HCT116 (cell line): Measurements from ENCODE around the gene SCARF2. TPM values are rescaled to one million over a fixed set of nuclear protein-coding genes. Genes with fewer than 3 reads are reported as not detected.

Experiments used
- ATAC-seq: fragments of 200-7000 bp; cut with Tn5 transposase; 2 replicates; pipeline ENCODE4 v1.9.1; 2020; ENCODE audit warnings: mild to moderate bottlenecking, moderate library complexity
- BruUV-seq: library from RNA; stranded (reverse); fragments of 400-500 nt; replicated peaks from 2 replicates; lab custom pipeline; 2021; lab: Mats Ljungman, UMichigan
- CTCF ChIA-PET: fragments of 300-600 bp; sonication (Branson Sonifier 250); formaldehyde crosslinking; loops from one replicate; lab custom pipeline; 2021; ENCODE audit warnings: antibody characterized with exemption; lab: Charles Lee
- POLR2A ChIA-PET: fragments of 300-600, 350-600 bp; sonication (Branson Sonifier 250); formaldehyde crosslinking; loops from one replicate; lab custom pipeline; 2021; ENCODE audit warnings: antibody characterized with exemption; lab: Charles Lee
- RAD21 ChIA-PET, 2 experiments: fragments of 300-600 bp; sonication (Branson Sonifier 250); formaldehyde crosslinking; loops; one replicate each; lab custom pipeline; 2023; ENCODE audit warnings: low total read pairs in 2 of 2; ENCODE audit not compliant: uncharacterized antibody in 2 of 2, unreplicated experiment in 2 of 2, low non-redundant PET in 1 of 2; lab: Charles Lee
- DNase-seq: peaks from one replicate; pipeline ENCODE4 v3.0.0-alpha.2; 2010; ENCODE audit warnings: low read depth, low spot score
- H2AFZ ChIP-seq: fragments of 200-600 bp; shearing (Covaris generic), sonication (generic); 2 replicates; pipeline ENCODE4 v1.6.1; 2017; ENCODE audit warnings: low read depth, mixed run types, mixed read lengths, antibody characterized with exemption, low read length; ENCODE audit not compliant: poor library complexity, severe bottlenecking
- H3K27ac ChIP-seq: 2 replicates; pipeline ENCODE4 v1.5.1; 2012; ENCODE audit warnings: low read depth, low read length
- H3K27me3 ChIP-seq: fragments of 200-600 bp; sonication (generic); 2 replicates; pipeline ENCODE4 v1.6.1; 2016; ENCODE audit warnings: mixed run types, low read length, mixed read lengths; ENCODE audit not compliant: insufficient read depth
- H3K36me3 ChIP-seq, 2 experiments: fragments of 200-500 bp in 1 of 2; fragments of 200-600 bp in 1 of 2; sonication (Bioruptor generic) in 1 of 2; sonication (generic) in 1 of 2; 2 replicates each; pipeline versions ENCODE4 v1.5.1 to v1.6.1; 2014 to 2016; ENCODE audit warnings: low read length in 2 of 2, inconsistent platforms in 1 of 2, mixed read lengths in 1 of 2, mixed run types in 1 of 2; ENCODE audit not compliant: insufficient read depth in 2 of 2, control insufficient read depth in 1 of 2
- H3K4me1 ChIP-seq, 2 experiments: fragments of 200-600 bp in 1 of 2; sonication (generic) in 1 of 2; 2 replicates each; pipeline versions ENCODE4 v1.5.1 to v1.6.1; 2012 to 2017; ENCODE audit warnings: low read length in 2 of 2, inconsistent platforms in 1 of 2, mild to moderate bottlenecking in 1 of 2, mixed read lengths in 1 of 2, mixed run types in 1 of 2, moderate library complexity in 1 of 2; ENCODE audit not compliant: insufficient read depth in 2 of 2, control insufficient read depth in 1 of 2
- H3K4me2 ChIP-seq: fragments of 200-600 bp; sonication (generic); 2 replicates; pipeline ENCODE4 v1.6.1; 2017; ENCODE audit warnings: mixed run types, low read length, mixed read lengths
- H3K4me3 ChIP-seq, 2 experiments: fragments of 200-600 bp in 1 of 2; sonication (generic) in 1 of 2; replicated peaks in 1 of 2; 2 replicates each; pipeline ENCODE4 v1.5.1; 2011 to 2016; ENCODE audit warnings: low read length in 2 of 2, control low read depth in 1 of 2, low read depth in 1 of 2, mild to moderate bottlenecking in 1 of 2, mixed read lengths in 1 of 2, mixed run types in 1 of 2
- H3K79me2 ChIP-seq: fragments of 200-600 bp; sonication (generic); 2 replicates; pipeline ENCODE4 v1.6.1; 2017; ENCODE audit warnings: mild to moderate bottlenecking, mixed run types, low read length, moderate library complexity, mixed read lengths; ENCODE audit not compliant: insufficient read depth
- H3K9ac ChIP-seq: fragments of 200-600 bp; sonication (generic); 2 replicates; pipeline ENCODE4 v1.6.1; 2016; ENCODE audit warnings: low read length, mixed read lengths
- H3K9me2 ChIP-seq: fragments of 200-600 bp; sonication (generic), shearing (Covaris generic); 2 replicates; pipeline ENCODE4 v1.6.1; 2017; ENCODE audit warnings: mixed run types, mild to moderate bottlenecking, moderate library complexity; ENCODE audit not compliant: insufficient read depth
- H3K9me3 ChIP-seq, 2 experiments: fragments of 200-500 bp in 1 of 2; fragments of 200-600 bp in 1 of 2; sonication (Bioruptor generic) in 1 of 2; sonication (generic) in 1 of 2; 2 replicates each; pipeline ENCODE4 v1.6.1; 2014 to 2017; ENCODE audit warnings: low read length in 2 of 2, mixed read lengths in 2 of 2, inconsistent platforms in 1 of 2, low read depth in 1 of 2, mild to moderate bottlenecking in 1 of 2, mixed run types in 1 of 2, moderate library complexity in 1 of 2; ENCODE audit not compliant: control insufficient read depth in 1 of 2, insufficient read depth in 1 of 2
- H4K20me1 ChIP-seq: fragments of 200-600 bp; sonication (generic), shearing (Covaris generic); 2 replicates; pipeline ENCODE4 v1.6.1; 2017; ENCODE audit warnings: mixed run types, mild to moderate bottlenecking, moderate library complexity; ENCODE audit not compliant: insufficient read depth
- CBX3 ChIP-seq: IDR thresholded peaks from 2 replicates; pipeline ENCODE4 v1.6.1; 2012; ENCODE audit warnings: low read depth
- CEBPB ChIP-seq: IDR thresholded peaks from 2 replicates; pipeline ENCODE4 v1.6.1; 2012; ENCODE audit warnings: low read depth
- ELF1 ChIP-seq: IDR thresholded peaks from 2 replicates; pipeline ENCODE4 v1.6.1; 2012; ENCODE audit warnings: low read depth, borderline replicate concordance
- EZH2 ChIP-seq: fragments of 200-600 bp; sonication (generic); IDR thresholded peaks from 2 replicates; pipeline ENCODE4 v1.6.1; 2017; ENCODE audit warnings: antibody characterized with exemption, mixed run types
- JUND ChIP-seq: IDR thresholded peaks from 2 replicates; pipeline ENCODE4 v1.6.1; 2012
- POLR2A ChIP-seq: IDR thresholded peaks from 2 replicates; pipeline ENCODE4 v1.7.0; 2011; ENCODE audit warnings: borderline replicate concordance; ENCODE audit not compliant: insufficient read depth, insufficient read length; ENCODE audit errors: extremely low read depth
- POLR2AphosphoS5 ChIP-seq: IDR thresholded peaks from 2 replicates; pipeline ENCODE4 v1.6.1; 2011; ENCODE audit warnings: mild to moderate bottlenecking, low read depth, low read length, moderate library complexity
- RAD21 ChIP-seq: IDR thresholded peaks from 2 replicates; pipeline ENCODE4 v1.6.1; 2012; ENCODE audit warnings: low read depth, mild to moderate bottlenecking
- SIN3A ChIP-seq: IDR thresholded peaks from 2 replicates; pipeline ENCODE4 v1.6.1; 2012; ENCODE audit warnings: low read depth
- SP1 ChIP-seq: IDR thresholded peaks from 2 replicates; pipeline ENCODE4 v1.6.1; 2012; ENCODE audit warnings: low read depth
- TCF7L2 ChIP-seq: IDR thresholded peaks from 2 replicates; pipeline ENCODE4 v1.7.0; 2011; ENCODE audit warnings: borderline replicate concordance, inconsistent platforms; ENCODE audit not compliant: insufficient read depth, insufficient read length; ENCODE audit errors: extremely low read depth
- YY1 ChIP-seq: IDR thresholded peaks from 2 replicates; pipeline ENCODE4 v1.6.1; 2011; ENCODE audit warnings: low read length, low read depth, moderate library complexity, mild to moderate bottlenecking; ENCODE audit not compliant: insufficient replicate concordance; ENCODE audit errors: extremely low read depth
- ZFX ChIP-seq: fragments of 450-650 bp; IDR thresholded peaks from 2 replicates; pipeline ENCODE4 v1.6.1; 2017
- ZNF274 ChIP-seq: fragments of 200-500 bp; sonication (Bioruptor generic); IDR thresholded peaks from 2 replicates; pipeline ENCODE4 v1.6.1; 2014; ENCODE audit warnings: mild to moderate bottlenecking, low read depth, low read length, inconsistent platforms
- intact Hi-C: fragments of 100-400 bp; cut with micrococcal nuclease; formaldehyde crosslinking; loops from 2 replicates; pipeline ENCODE4 v1.10.0; 2022
- total RNA-seq: library from RNA; stranded (reverse); gene quantifications from one replicate; pipeline ENCODE4 v1.2.1, GENCODE V29; 2021; ENCODE audit not compliant: unreplicated experiment
- TF ChIP-seq, protein P1 (sequence below): IDR thresholded peaks from 2 replicates; pipeline ENCODE4 v1.6.1; 2012
- TF ChIP-seq, protein P2 (sequence below): IDR thresholded peaks from 2 replicates; pipeline ENCODE4 v1.6.1; 2012; ENCODE audit warnings: low read depth
- TF ChIP-seq, protein P3 (sequence below): IDR thresholded peaks from 2 replicates; pipeline ENCODE4 v1.6.1; 2011; ENCODE audit warnings: mild to moderate bottlenecking, low read length, moderate library complexity; ENCODE audit not compliant: insufficient replicate concordance; ENCODE audit errors: extremely low read depth

The SCARF2 gene
- total RNA-seq, 1 experiment from 2014 or later = 2.5 TPM

DNA sequence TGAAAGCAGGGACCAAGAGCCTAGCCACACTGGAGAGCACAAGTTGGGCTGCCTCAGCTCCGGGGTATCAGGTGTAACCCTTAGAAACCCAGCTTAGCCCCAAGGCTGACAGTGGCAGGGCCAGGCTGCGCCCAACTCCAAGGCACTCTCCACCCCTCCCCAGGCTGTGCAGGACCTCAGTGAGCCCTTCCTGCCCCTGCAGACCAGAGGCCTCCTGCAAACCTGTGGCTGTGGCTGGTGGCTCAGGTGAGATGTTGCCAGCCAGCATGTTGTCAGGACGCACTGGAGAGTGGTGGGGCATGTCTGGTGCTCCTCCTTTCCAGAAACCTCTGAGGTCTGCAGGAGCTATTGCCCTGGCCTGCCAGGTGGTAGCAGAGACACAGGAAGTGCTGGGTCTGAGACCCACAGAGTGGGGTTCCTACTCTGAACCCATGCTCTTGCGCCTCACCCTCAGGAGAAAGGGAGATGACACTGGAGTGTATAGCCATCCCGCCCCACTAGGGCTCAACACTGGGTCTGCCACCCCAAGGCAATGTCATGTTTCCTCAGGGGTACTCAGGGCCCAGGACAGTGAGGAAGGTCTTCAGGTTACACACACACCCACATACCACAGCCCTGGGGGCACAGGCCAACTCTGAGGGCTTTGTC is 2.4 kb upstream of the SCARF2 start:
- no peaks in the 10 kb centered on the region for H3K27me3 ChIP-seq
- no peak for DNase-seq
- H3K4me3 ChIP-seq = no peak overlapping the region
- no peak overlapping the region for H3K9ac ChIP-seq
- no peak overlapping the region for H3K4me2 ChIP-seq
- CTCF ChIA-PET = no interaction called here
- no TSS peak for BruUV-seq
- no peak overlapping the region for H2AFZ ChIP-seq
- H3K79me2 ChIP-seq = no peaks in the 10 kb centered on the region
- no peak overlapping the region for H3K27ac ChIP-seq
- TF ChIP-seq POLR2AphosphoS5 (no peak), YY1 (no peak), TCF7L2 (no peak), POLR2A (no peak), ZFX (no peak), CBX3 (no peak), ZNF274 (no peak), RAD21 (no peak), ELF1 (no peak), CEBPB (no peak), SIN3A (no peak), SP1 (no peak), JUND (no peak), EZH2 (no peak)
- TF ChIP-seq, protein P1, sequence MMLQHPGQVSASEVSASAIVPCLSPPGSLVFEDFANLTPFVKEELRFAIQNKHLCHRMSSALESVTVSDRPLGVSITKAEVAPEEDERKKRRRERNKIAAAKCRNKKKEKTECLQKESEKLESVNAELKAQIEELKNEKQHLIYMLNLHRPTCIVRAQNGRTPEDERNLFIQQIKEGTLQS = no peak
- TF ChIP-seq, protein P2, sequence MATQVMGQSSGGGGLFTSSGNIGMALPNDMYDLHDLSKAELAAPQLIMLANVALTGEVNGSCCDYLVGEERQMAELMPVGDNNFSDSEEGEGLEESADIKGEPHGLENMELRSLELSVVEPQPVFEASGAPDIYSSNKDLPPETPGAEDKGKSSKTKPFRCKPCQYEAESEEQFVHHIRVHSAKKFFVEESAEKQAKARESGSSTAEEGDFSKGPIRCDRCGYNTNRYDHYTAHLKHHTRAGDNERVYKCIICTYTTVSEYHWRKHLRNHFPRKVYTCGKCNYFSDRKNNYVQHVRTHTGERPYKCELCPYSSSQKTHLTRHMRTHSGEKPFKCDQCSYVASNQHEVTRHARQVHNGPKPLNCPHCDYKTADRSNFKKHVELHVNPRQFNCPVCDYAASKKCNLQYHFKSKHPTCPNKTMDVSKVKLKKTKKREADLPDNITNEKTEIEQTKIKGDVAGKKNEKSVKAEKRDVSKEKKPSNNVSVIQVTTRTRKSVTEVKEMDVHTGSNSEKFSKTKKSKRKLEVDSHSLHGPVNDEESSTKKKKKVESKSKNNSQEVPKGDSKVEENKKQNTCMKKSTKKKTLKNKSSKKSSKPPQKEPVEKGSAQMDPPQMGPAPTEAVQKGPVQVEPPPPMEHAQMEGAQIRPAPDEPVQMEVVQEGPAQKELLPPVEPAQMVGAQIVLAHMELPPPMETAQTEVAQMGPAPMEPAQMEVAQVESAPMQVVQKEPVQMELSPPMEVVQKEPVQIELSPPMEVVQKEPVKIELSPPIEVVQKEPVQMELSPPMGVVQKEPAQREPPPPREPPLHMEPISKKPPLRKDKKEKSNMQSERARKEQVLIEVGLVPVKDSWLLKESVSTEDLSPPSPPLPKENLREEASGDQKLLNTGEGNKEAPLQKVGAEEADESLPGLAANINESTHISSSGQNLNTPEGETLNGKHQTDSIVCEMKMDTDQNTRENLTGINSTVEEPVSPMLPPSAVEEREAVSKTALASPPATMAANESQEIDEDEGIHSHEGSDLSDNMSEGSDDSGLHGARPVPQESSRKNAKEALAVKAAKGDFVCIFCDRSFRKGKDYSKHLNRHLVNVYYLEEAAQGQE = no peak
- TF ChIP-seq, protein P3, sequence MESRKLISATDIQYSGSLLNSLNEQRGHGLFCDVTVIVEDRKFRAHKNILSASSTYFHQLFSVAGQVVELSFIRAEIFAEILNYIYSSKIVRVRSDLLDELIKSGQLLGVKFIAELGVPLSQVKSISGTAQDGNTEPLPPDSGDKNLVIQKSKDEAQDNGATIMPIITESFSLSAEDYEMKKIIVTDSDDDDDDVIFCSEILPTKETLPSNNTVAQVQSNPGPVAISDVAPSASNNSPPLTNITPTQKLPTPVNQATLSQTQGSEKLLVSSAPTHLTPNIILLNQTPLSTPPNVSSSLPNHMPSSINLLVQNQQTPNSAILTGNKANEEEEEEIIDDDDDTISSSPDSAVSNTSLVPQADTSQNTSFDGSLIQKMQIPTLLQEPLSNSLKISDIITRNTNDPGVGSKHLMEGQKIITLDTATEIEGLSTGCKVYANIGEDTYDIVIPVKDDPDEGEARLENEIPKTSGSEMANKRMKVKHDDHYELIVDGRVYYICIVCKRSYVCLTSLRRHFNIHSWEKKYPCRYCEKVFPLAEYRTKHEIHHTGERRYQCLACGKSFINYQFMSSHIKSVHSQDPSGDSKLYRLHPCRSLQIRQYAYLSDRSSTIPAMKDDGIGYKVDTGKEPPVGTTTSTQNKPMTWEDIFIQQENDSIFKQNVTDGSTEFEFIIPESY = no peak
- RAD21 ChIA-PET = no interaction called here
- POLR2A ChIA-PET = no interaction called here
- no peaks in the 10 kb centered on the region for H3K4me1 ChIP-seq
- H4K20me1 ChIP-seq = no peaks in the 10 kb centered on the region
- no peak for ATAC-seq
- no peaks in the 10 kb centered on the region for H3K9me3 ChIP-seq
- no peaks in the 10 kb centered on the region for H3K36me3 ChIP-seq
- H3K9me2 ChIP-seq = no peaks in the 10 kb centered on the region
- intact Hi-C loops = no loop called here
